ENCODE results near the gene CACNB3.

DNA sequence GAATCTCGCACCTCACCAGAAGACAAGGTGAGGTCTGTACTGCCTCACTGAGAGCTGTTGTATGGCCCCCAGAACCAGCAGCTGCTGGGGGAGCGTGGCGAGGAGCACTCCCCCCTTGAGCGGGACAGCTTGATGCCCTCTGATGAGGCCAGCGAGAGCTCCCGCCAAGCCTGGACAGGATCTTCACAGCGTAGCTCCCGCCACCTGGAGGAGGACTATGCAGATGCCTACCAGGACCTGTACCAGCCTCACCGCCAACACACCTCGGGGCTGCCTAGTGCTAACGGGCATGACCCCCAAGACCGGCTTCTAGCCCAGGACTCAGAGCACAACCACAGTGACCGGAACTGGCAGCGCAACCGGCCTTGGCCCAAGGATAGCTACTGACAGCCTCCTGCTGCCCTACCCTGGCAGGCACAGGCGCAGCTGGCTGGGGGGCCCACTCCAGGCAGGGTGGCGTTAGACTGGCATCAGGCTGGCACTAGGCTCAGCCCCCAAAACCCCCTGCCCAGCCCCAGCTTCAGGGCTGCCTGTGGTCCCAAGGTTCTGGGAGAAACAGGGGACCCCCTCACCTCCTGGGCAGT is 9.3 kb downstream of the CACNB3 start:
- TF ChIP-seq, protein P1, sequence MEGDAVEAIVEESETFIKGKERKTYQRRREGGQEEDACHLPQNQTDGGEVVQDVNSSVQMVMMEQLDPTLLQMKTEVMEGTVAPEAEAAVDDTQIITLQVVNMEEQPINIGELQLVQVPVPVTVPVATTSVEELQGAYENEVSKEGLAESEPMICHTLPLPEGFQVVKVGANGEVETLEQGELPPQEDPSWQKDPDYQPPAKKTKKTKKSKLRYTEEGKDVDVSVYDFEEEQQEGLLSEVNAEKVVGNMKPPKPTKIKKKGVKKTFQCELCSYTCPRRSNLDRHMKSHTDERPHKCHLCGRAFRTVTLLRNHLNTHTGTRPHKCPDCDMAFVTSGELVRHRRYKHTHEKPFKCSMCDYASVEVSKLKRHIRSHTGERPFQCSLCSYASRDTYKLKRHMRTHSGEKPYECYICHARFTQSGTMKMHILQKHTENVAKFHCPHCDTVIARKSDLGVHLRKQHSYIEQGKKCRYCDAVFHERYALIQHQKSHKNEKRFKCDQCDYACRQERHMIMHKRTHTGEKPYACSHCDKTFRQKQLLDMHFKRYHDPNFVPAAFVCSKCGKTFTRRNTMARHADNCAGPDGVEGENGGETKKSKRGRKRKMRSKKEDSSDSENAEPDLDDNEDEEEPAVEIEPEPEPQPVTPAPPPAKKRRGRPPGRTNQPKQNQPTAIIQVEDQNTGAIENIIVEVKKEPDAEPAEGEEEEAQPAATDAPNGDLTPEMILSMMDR (conservative IDR thresholded peaks at IDR 0.05 in 1 of 2, IDR thresholded peaks at IDR 0.05 in 1 of 2; ENCODE audit: extremely low read depth in 1 of 2, insufficient read depth in 1 of 2, low read depth in 1 of 2, low read length in 2 of 2): no peak
- no peak for TF ChIP-seq EZH2 (IDR thresholded peaks at IDR 0.05; ENCODE audit: borderline replicate concordance, low read length)
